IMR-90 (cell line): ENCODE measurements around the gene MAT1A. TPM values are rescaled to one million over a fixed set of nuclear protein-coding genes. Genes with fewer than 3 reads are reported as not detected.

Experiments used
- ATAC-seq: fragments of 200-7000 bp; cut with Tn5 transposase; 2 replicates; pipeline ENCODE4 v1.9.1; 2020; ENCODE audit warnings: low read depth, mild to moderate bottlenecking, moderate library complexity
- BruUV-seq: library from RNA; stranded (reverse); fragments of 400-500 nt; replicated peaks from 2 replicates; lab custom pipeline; 2021; lab: Mats Ljungman, UMichigan
- CTCF ChIA-PET: fragments of 300-600 bp; formaldehyde crosslinking; extraction: SDS; loops from one replicate; lab custom pipeline; 2021; ENCODE audit warnings: antibody characterized with exemption; lab: Yijun Ruan, JAX
- POLR2A ChIA-PET: fragments of 300-600 bp; sonication (Branson Sonifier 250); formaldehyde crosslinking; loops from one replicate; lab custom pipeline; 2022; ENCODE audit warnings: antibody characterized with exemption; ENCODE audit not compliant: unreplicated experiment; lab: Charles Lee
- DNase-seq: peaks from one replicate; pipeline ENCODE4 v3.0.0; 2013
- H2AFZ ChIP-seq: replicated peaks from 2 replicates; pipeline ENCODE3; 2013; ENCODE audit warnings: low read length, mild to moderate bottlenecking; ENCODE audit not compliant: poor library complexity
- H2AK5ac ChIP-seq: 2 replicates; pipeline ENCODE4 v1.6.1; 2013; ENCODE audit warnings: low read depth, low read length, inconsistent platforms
- H2AK9ac ChIP-seq: replicated peaks from 2 replicates; pipeline ENCODE3; 2013; ENCODE audit warnings: mild to moderate bottlenecking, low read depth, low read length, moderate library complexity; ENCODE audit not compliant: poor library complexity
- H2BK120ac ChIP-seq: 2 replicates; pipeline ENCODE4 v1.6.1; 2013; ENCODE audit warnings: low read depth, low read length, inconsistent platforms
- H2BK15ac ChIP-seq: 3 replicates; pipeline ENCODE4 v1.6.1; 2013; ENCODE audit warnings: low read depth, low read length, inconsistent platforms
- H2BK20ac ChIP-seq: 2 replicates; pipeline ENCODE4 v1.6.1; 2013; ENCODE audit warnings: low read depth, mild to moderate bottlenecking, inconsistent platforms, low read length, moderate library complexity
- H2BK5ac ChIP-seq: 2 replicates; pipeline ENCODE4 v1.6.1; 2013; ENCODE audit warnings: mild to moderate bottlenecking, low read depth, low read length, inconsistent platforms; ENCODE audit not compliant: poor library complexity, severe bottlenecking
- H3K14ac ChIP-seq: replicated peaks from 2 replicates; pipeline ENCODE4 v1.6.1; 2013; ENCODE audit warnings: low read depth, low read length, inconsistent platforms
- H3K18ac ChIP-seq: 2 replicates; pipeline ENCODE4 v1.6.1; 2013; ENCODE audit warnings: low read depth, low read length, control low read depth
- H3K23ac ChIP-seq: 2 replicates; pipeline ENCODE4 v1.6.1; 2013; ENCODE audit warnings: low read depth, low read length, inconsistent platforms
- H3K27ac ChIP-seq: 2 replicates; pipeline ENCODE4 v1.5.1; 2013; ENCODE audit warnings: mild to moderate bottlenecking, control low read depth, low read length; ENCODE audit not compliant: insufficient read depth
- H3K27me3 ChIP-seq: 2 replicates; pipeline ENCODE4 v1.6.1; 2013; ENCODE audit warnings: low read length; ENCODE audit not compliant: control insufficient read depth, insufficient read depth
- H3K36me3 ChIP-seq: 2 replicates; pipeline ENCODE4 v1.6.1; 2013; ENCODE audit warnings: low read length, mixed read lengths; ENCODE audit not compliant: control insufficient read depth, insufficient read depth
- H3K4ac ChIP-seq: 2 replicates; pipeline ENCODE4 v1.6.1; 2013; ENCODE audit warnings: low read depth, low read length, inconsistent platforms
- H3K4me1 ChIP-seq: 2 replicates; pipeline ENCODE4 v1.6.1; 2013; ENCODE audit warnings: low read length, mixed read lengths; ENCODE audit not compliant: control insufficient read depth, insufficient read depth
- H3K4me2 ChIP-seq: 2 replicates; pipeline ENCODE4 v1.6.1; 2013; ENCODE audit warnings: low read depth, mild to moderate bottlenecking, control low read depth, low read length, moderate library complexity
- H3K4me3 ChIP-seq: 2 replicates; pipeline ENCODE4 v1.5.1; 2013; ENCODE audit warnings: low read depth, mild to moderate bottlenecking, control low read depth, low read length, moderate library complexity; ENCODE audit not compliant: insufficient read depth
- H3K56ac ChIP-seq: 2 replicates; pipeline ENCODE4 v1.6.1; 2013; ENCODE audit warnings: low read length, inconsistent platforms; ENCODE audit not compliant: insufficient read depth; ENCODE audit errors: extremely low read depth
- H3K79me1 ChIP-seq, 2 experiments: 2 replicates each; pipeline ENCODE4 v1.6.1; 2013; ENCODE audit warnings: low read length in 2 of 2, inconsistent platforms in 1 of 2, low read depth in 1 of 2
- H3K9ac ChIP-seq: 2 replicates; pipeline ENCODE4 v1.6.1; 2013; ENCODE audit warnings: low read depth, low read length, control low read depth
- H3K9me1 ChIP-seq: 2 replicates; pipeline ENCODE4 v1.6.1; 2013; ENCODE audit warnings: low read length, inconsistent platforms; ENCODE audit not compliant: insufficient read depth
- H3K9me3 ChIP-seq: 2 replicates; pipeline ENCODE4 v1.6.1; 2013; ENCODE audit warnings: low read length; ENCODE audit not compliant: control insufficient read depth, insufficient read depth
- H4K20me1 ChIP-seq: 2 replicates; pipeline ENCODE4 v1.6.1; 2013; ENCODE audit warnings: low read length, inconsistent platforms; ENCODE audit not compliant: insufficient read depth
- H4K5ac ChIP-seq: 2 replicates; pipeline ENCODE4 v1.6.1; 2013; ENCODE audit warnings: mild to moderate bottlenecking, low read depth, low read length, control low read depth
- H4K8ac ChIP-seq, 2 experiments: 2 replicates each; pipeline ENCODE4 v1.6.1; 2013; ENCODE audit warnings: low read depth in 2 of 2, low read length in 2 of 2, control low read depth in 1 of 2, inconsistent platforms in 1 of 2
- H4K91ac ChIP-seq: 2 replicates; pipeline ENCODE4 v1.6.1; 2013; ENCODE audit warnings: low read depth, low read length, inconsistent platforms; ENCODE audit not compliant: insufficient read depth
- CEBPB ChIP-seq: IDR thresholded peaks from 2 replicates; pipeline ENCODE4 v1.6.1; 2012; ENCODE audit warnings: low read depth, low read length, improper control_type of control experiment
- FOS ChIP-seq: fragments of 150-350 bp; IDR thresholded peaks from 2 replicates; pipeline ENCODE4 v1.6.1; 2016; ENCODE audit warnings: low read depth, low read length
- MAFK ChIP-seq: IDR thresholded peaks from 2 replicates; pipeline ENCODE4 v1.6.1; 2012; ENCODE audit warnings: low read depth, low read length, improper control_type of control experiment
- RCOR1 ChIP-seq: IDR thresholded peaks from 2 replicates; pipeline ENCODE4 v1.6.1; 2012; ENCODE audit warnings: mild to moderate bottlenecking, low read length, improper control_type of control experiment; ENCODE audit not compliant: insufficient replicate concordance
- SMC3 ChIP-seq: fragments of 150-350 bp; IDR thresholded peaks from 2 replicates; pipeline ENCODE4 v1.6.1; 2016; ENCODE audit warnings: low read depth, mild to moderate bottlenecking, antibody characterized with exemption, low read length, moderate library complexity
- dilution Hi-C: fragments of 300-500 bp; cut with HindIII; formaldehyde crosslinking; loops from one replicate; pipeline ENCODE4 v1.14.3; 2018; ENCODE audit warnings: low sequenced_read_pairs; ENCODE audit not compliant: unreplicated experiment
- in situ Hi-C: fragments of 300-500 bp; cut with MboI; formaldehyde crosslinking; loops from 3 replicates; pipeline ENCODE4 v1.14.3; 2019; ENCODE audit warnings: low sequenced_read_pairs, inconsistent platforms, mixed read lengths
- intact Hi-C: fragments of 100-400 bp; cut with micrococcal nuclease; formaldehyde crosslinking; loops from 2 replicates; pipeline ENCODE4 v1.10.0; 2022
- polyA plus RNA-seq, 3 experiments: library from polyadenylated mRNA; depleted of rRNA; stranded (reverse); fragments of >200 nt; gene quantifications; 2 replicates each; pipeline ENCODE4 v1.2.3, GENCODE V29; 2012; ENCODE audit warnings: low replicate concordance in 1 of 3
- total RNA-seq: library from RNA; depleted of rRNA; stranded (reverse); fragments of >200 nt; gene quantifications from 2 replicates; pipeline ENCODE4 v1.2.3, GENCODE V29; 2012

The MAT1A gene
- total and polyA plus RNA-seq, 2 of the 4 experiments (the other 2 are of a cell fraction), result not detected

DNA sequence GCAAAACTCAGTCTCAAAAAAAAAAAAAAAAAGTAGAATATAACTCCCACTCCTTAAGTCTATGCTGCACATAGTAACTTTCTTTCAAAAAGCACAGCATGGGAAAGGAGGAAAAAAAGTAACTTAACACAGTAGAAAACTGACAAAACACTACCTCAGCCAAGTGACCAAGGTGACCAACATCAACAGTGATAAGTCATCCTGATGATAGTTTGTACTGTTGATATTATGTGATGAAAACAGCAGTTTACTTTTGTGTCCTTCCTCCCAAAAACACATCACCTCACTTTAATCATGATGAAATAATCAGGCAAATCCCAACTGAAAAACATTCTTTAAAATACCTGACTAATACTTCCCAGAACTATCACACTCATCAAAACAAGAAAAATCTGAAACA, 29.3 kb upstream of the MAT1A start:
- Histone ChIP-seq H3K56ac (no peak overlapping the region), H3K4me3 (no peak overlapping the region), H3K9ac (no peak overlapping the region), H3K36me3 (no peaks in the 10 kb centered on the region), H3K4me2 (no peak overlapping the region), H4K8ac (no peak overlapping the region), H4K20me1 (no peaks in the 10 kb centered on the region), H2BK120ac (no peak overlapping the region), H3K27ac (no peak overlapping the region), H3K4me1 (no peaks in the 10 kb centered on the region), H4K5ac (no peak overlapping the region), H4K91ac (no peak overlapping the region), H3K4ac (no peak overlapping the region), H3K27me3 (no peaks in the 10 kb centered on the region), H2BK15ac (no peak overlapping the region), H2BK20ac (no peak overlapping the region), H2AK9ac (no peak overlapping the region), H3K9me3 (no peaks in the 10 kb centered on the region), H3K9me1 (no peaks in the 10 kb centered on the region), H2BK5ac (no peak overlapping the region), H2AK5ac (no peak overlapping the region), H3K79me1 (no peaks in the 10 kb centered on the region), H2AFZ (no peak overlapping the region), H3K14ac (no peak overlapping the region), H3K23ac (no peak overlapping the region), H3K18ac (no peak overlapping the region)
- CTCF ChIA-PET, result no interaction called here
- DNase-seq (no peak), ATAC-seq (no peak)
- TF ChIP-seq SMC3 (no peak), CEBPB (no peak), FOS (no peak), RCOR1 (no peak), MAFK (no peak)
- dilution Hi-C loops (no loop called here), in situ Hi-C loops (no loop called here), intact Hi-C loops (no loop called here)
- no TSS peak for BruUV-seq
- POLR2A ChIA-PET, result no interaction called here
